ENCODE results near the gene COL5A1.

Gene COL5A1

DNA sequence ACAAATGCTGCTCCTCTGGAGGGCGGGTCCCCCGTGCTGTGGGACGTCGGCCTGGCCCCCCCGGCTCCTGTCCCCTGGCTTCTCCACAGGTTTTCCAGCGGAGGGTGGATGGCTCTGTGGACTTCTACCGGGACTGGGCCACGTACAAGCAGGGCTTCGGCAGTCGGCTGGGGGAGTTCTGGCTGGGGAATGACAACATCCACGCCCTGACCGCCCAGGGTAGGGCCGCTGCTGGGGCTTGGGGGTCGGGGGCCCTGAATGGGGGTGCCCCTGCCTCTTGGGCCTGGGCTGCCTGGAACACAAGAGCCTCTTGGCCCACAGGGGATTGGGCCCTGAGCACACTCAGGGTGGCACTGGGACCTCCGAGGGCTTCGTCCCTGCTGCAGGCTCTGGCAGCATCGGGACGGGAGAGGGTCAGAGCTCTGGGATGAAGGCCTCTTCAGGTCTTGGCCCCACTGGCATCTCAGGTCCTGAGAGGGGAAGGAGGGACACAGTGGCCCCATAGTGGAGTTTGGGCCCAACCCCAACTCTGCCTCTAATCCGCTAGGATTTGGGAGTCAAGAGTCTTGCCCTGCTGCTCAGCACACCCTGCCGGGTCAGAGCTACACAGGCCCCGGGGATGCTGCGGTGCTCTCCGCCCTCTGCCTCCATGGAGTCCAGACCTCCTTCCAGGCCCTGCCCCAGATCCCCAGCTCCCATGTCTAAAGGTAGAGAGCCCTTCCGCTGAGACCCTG is 244.2 kb downstream of the COL5A1 start:
- DNase-seq, result no peak

DNA sequence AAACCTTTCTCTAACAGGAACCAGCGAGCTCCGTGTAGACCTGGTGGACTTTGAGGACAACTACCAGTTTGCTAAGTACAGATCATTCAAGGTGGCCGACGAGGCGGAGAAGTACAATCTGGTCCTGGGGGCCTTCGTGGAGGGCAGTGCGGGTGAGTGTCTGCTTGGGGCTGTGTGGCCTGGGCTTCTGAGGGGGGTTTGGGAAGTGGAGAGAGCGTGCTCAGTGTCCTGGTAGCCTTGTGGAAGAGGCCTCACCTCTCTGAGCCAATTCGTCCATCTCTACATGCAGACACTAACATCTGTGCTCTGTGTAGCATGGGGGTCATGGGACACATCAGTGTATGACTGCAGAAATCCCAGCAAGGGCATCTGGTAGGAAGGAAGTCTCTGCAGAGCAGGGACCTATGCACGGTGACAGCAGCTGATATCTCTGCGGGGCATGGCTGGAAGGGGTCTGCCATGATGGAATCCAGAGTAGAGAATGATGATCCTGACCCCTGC is 244.9 kb downstream of the COL5A1 start:
- DNase-seq, result no peak

DNA sequence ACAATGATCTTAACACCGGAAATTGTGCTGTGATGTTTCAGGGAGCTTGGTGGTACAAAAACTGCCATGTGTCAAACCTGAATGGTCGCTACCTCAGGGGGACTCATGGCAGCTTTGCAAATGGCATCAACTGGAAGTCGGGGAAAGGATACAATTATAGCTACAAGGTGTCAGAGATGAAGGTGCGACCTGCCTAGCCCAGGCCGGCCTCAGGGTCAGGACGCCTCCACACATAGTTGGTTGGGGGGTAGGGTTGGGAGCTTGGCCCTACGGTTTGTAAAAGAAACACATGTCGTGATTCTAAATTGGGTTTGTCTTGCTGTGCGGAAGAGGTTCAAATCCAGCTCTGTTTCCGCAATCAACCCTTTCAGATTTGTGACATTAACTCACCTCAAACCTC is 245.6 kb downstream of the COL5A1 start:
- DNase-seq, result no peak

DNA sequence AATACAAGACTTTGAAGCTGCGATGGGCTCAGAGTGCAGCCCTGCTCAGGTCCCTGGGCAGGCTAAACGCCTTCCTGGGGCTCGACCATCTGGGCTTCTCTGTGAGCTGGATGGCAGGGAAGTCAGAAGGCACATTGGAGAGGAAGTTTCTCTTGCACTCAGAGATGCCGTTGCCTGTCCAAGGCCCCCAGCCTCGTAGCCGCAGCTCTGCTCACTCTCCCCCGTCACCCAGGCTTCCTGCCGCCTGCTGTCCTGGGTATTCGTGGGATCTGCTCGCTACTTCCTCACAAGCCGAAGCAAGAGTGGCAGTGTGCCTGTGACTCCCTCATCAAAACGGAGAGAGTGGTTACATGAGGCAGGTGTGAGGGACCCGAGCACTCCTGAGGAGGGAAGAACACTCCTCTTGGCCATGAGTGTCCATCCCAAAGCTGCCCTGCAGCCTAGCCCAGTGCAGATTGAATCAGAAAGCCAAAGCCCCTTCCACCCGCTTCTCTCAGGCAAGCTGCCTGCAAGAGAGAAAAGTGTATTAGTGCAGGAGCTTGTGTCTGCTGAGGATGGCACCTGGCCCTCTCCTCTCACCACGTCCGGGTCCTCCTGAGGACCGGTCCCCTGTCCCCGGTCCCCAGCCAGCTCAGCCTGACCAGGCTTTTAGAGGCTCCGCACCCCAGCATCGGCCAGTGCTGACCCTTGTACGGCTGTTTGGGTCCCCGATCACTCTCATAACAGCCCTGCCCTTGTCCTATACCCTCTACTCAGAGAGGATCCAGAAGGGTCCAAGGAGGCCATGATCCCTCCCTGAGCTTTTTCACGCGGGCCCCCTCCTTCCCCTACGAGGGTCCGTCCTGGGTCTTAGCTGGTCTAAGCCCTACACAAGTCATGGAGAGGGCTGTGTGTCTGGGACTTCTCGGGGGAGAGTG is 246.3 kb downstream of the COL5A1 start:
- DNase-seq, result no peak

DNA sequence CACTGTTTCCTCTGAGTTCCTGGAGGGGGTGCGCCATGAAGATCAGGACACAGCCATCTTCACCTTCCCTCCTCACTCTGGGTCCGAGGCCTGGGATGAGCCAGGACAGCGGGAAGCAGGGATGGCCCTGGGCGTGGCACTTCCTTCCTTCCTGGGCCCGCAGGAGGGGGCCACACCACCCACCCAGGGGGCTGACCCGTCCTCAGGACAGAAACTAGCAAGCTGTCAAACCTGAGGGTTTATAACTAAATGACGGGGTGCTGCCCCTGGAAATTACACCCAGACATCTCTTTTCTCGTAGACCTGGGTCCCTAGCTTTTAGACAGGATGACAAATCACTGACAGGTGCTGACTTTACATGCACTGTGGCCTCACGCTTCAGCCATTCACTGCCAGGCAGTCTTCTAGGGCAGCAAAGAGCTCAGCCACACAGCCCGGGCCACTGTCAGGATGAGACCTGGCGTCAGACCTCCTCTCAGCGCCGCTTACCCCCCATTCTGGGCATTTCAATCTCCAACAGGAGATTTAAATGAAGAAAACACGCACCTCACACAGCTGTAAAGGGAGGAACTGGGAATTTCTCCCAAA is 247.1 kb downstream of the COL5A1 start:
- DNase-seq, result no peak

DNA sequence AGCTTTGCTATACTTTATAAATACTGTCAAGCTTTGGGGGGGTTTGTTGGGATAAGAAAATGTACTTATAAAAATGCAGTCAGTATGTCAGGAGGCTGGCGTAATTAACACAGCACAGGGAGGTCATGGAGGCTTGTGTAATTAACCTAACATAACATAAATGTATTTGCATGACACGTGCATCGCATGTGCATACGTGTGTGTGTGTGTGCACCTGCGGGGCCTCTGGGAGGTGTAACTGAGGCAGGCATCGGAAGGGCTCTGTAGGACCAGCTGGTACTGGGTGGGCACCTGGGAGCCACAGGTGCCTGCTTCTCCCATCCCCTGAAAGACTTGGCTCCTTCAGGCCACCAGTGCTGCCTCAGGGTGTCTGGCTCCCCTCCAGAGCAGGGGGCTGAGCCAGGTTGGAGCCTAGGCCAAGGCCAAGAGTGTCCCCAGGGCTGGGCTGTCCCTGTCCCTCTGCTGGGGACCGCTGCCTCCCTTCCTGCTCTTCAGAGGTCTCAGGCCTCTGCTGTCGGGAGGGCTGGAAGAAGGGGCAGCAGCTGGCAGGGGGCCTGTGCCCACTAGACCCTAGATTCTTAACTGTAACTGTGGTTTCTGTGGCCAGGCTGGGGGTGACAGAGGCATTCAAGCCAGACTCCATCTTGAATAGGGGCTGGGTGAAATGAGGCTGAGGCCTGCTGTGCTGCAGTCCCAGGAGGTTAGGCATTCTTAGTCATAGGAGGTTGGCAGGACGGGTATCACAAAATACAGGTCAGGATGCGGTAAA is 248.0 kb downstream of the COL5A1 start:
- DNase-seq, result no peak

DNA sequence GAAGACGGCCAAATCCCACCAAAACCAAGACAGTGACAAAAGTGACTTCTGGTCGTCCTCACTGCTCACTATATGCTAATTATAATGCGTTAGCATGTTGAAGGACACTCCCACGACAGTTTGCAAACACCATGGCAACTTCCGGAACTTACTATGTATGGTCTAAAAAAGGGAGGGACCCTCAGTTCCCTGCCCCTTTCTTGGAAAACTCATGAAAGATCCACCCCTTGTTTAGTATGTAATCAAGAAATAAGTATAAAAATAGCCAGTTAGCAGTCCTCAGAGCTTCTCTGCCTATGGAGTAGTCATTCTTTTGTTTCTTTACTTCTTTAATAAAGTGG is 248.5 kb downstream of the COL5A1 start:
- DNase-seq, result no peak

DNA sequence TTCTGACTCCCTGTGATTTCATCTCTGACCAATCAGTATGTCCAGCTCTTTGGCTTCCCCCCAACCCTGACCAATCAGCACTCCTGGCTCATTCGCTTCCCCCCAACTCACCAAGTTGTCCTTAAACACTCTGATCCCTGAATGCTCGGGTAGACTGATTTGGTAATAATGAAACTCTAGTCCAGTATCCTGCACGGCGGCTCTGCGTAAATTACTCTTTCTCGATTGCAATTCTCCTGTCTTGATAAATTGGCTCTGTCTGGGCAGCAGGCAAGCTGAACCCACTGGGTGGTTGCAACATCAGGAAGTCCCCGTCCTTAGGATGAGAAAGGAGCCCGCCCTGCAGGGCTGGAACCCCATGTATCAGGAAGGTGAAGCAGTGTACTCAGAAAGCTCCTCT is 249.4 kb downstream of the COL5A1 start:
- no peak for DNase-seq

DNA sequence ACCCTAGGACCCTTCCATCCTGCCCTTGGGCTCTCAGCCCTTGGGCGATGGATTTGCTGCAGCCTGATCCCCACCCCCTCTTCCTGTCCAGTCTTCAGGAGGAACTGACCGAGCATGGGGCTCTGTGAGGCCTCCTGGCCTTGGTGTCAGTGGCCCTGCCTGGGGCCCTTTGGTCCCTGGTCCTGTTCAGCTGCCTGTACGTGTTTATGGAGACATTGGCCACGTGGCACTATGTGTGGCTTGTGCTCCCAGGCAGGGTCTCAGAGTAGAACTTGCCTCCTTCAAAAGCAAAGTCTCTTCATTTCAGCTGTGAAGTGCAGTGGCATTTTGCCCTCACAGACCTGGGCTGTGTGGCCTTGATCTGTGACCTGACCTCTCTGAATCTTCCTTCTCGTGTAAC is 250.1 kb downstream of the COL5A1 start:
- no peak for DNase-seq

DNA sequence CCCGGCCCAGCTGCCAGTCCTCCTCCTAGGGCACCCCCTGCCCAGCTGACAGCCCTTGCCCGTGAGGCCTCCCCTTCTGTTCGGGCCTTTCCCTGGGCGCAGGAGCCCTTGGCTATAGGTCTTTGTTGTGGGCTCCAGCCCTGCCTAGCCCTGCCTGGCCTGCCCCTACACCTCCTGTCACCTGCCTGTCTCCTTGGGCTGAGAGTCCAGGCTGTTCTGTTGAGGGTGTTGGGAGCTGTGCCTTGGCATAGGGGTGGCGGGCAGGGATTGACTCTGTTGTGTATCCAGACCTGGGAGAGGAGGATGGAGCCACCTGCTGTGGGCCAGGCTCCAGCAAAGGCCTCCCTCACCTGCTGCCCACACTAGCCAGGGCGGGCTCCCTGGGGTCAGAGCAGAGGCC is 250.6 kb downstream of the COL5A1 start:
- no peak for DNase-seq

DNA sequence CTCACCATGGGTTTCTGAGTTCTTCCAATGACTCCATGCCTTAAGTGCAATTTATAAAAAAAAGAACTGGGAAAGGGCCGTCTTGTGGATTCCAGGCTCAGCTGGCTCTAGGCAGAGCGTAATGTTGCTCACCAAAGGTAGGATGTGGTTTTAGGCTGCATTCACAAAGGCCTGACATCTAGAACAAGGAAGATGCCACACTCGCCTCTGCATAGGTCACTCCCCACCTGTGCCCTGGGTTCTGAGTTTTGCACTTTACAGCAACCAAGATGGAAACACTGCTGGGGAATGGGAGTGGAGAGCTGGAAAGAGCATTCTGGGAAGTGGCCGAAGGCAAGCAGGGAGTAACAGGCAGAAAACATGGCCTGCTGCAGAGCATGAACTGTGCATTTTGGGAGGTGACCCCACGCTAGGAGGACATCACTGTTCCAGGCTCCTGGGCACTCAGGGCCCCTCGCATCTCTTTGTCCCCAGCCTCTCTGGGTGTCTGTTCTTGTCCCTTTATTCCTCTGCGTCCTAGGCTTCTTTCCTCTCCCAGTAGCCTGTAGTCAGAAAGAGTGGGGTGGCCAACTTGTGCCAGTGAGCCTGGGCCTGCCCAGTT is 251.3 kb downstream of the COL5A1 start:
- no peak for DNase-seq

Measured in midbrain (tissue), 1 donor.